ENCODE data around the gene GGTLC1.

- TF ChIP-seq POLR2A (IDR thresholded peaks at IDR 0.05) (no peak), CTCF (IDR thresholded peaks at IDR 0.05) (no peak)
Measured at GRCh38 chr20:23966927-23967615, 21.5 kb downstream of the GGTLC1 start.

Measured in thyroid gland (tissue), 4 donors.